Keratinocyte (primary cell): ENCODE results near the gene CDC14A. TPM values are rescaled to one million over a fixed set of nuclear protein-coding genes. Genes with fewer than 3 reads are reported as not detected.

Experiments
- DNase-seq: peaks from one replicate; pipeline ENCODE4 v3.0.0-alpha.2; 2011; ENCODE audit warnings: low read depth, missing footprints, low spot score
- FAIRE-seq: peaks from 2 replicates; lab custom pipeline; 2011; peaks lifted over from hg19 to GRCh38; lab: Jason Lieb, UNC
- H2AFZ ChIP-seq: 2 replicates; pipeline ENCODE4 v1.6.0; 2012; ENCODE audit warnings: low read length, control low read depth, inconsistent platforms; ENCODE audit not compliant: control insufficient read depth
- H3K27ac ChIP-seq: 2 replicates; pipeline ENCODE4 v1.5.1; 2011; ENCODE audit warnings: low read length; ENCODE audit not compliant: control insufficient read depth, insufficient read depth
- H3K27me3 ChIP-seq: 3 replicates; pipeline ENCODE4 v1.6.0; 2011; ENCODE audit warnings: low read length; ENCODE audit not compliant: control insufficient read depth, insufficient read depth; ENCODE audit errors: extremely low read depth
- H3K36me3 ChIP-seq, 2 experiments: 2 replicates in 1 of 2; 3 replicates in 1 of 2; pipeline ENCODE4 v1.5.1; 2011; ENCODE audit warnings: low read length in 2 of 2, mild to moderate bottlenecking in 1 of 2; ENCODE audit not compliant: control insufficient read depth in 2 of 2, insufficient read depth in 2 of 2; ENCODE audit errors: extremely low read depth in 1 of 2
- H3K4me1 ChIP-seq: 3 replicates; pipeline ENCODE4 v1.5.1; 2011; ENCODE audit warnings: low read length; ENCODE audit not compliant: control insufficient read depth, insufficient read depth; ENCODE audit errors: extremely low read depth
- H3K4me2 ChIP-seq: 3 replicates; pipeline ENCODE4 v1.6.0; 2011; ENCODE audit warnings: low read depth, low read length; ENCODE audit not compliant: control insufficient read depth, insufficient read depth; ENCODE audit errors: extremely low read depth
- H3K4me3 ChIP-seq, 3 experiments: fragments of 200-600 bp in 1 of 3; sonication (generic) in 1 of 3; 2 replicates in 2 of 3; 3 replicates in 1 of 3; pipeline ENCODE4 v1.5.1; 2011 to 2016; ENCODE audit warnings: low read length in 3 of 3, mild to moderate bottlenecking in 3 of 3, control low read depth in 2 of 3, inconsistent platforms in 1 of 3, low read depth in 1 of 3, mixed read lengths in 1 of 3, mixed run types in 1 of 3, moderate library complexity in 1 of 3; ENCODE audit not compliant: control insufficient read depth in 2 of 3, insufficient read depth in 2 of 3; ENCODE audit errors: extremely low read depth in 1 of 3
- H3K79me2 ChIP-seq: 2 replicates; pipeline ENCODE4 v1.6.0; 2012; ENCODE audit warnings: low read length; ENCODE audit not compliant: control insufficient read depth, insufficient read depth
- H3K9ac ChIP-seq: 3 replicates; pipeline ENCODE4 v1.6.0; 2011; ENCODE audit warnings: low read length; ENCODE audit not compliant: control insufficient read depth, insufficient read depth; ENCODE audit errors: extremely low read depth
- H3K9me1 ChIP-seq: 3 replicates; pipeline ENCODE4 v1.6.0; 2011; ENCODE audit warnings: low read length; ENCODE audit not compliant: control insufficient read depth, insufficient read depth; ENCODE audit errors: extremely low read depth
- H3K9me3 ChIP-seq: 2 replicates; pipeline ENCODE4 v1.5.1; 2012; ENCODE audit warnings: low read depth, low read length; ENCODE audit not compliant: control insufficient read depth
- H4K20me1 ChIP-seq: 3 replicates; pipeline ENCODE4 v1.6.0; 2011; ENCODE audit warnings: low read length; ENCODE audit not compliant: control insufficient read depth, insufficient read depth; ENCODE audit errors: extremely low read depth
- CTCF ChIP-seq, 3 experiments: IDR thresholded peaks in 1 of 3; conservative IDR thresholded peaks in 1 of 3; optimal IDR thresholded peaks in 1 of 3; 2 replicates in 2 of 3; 3 replicates in 1 of 3; pipeline versions ENCODE3 to v1.5.1; 2011; ENCODE audit warnings: low read length in 3 of 3, mild to moderate bottlenecking in 3 of 3, moderate library complexity in 2 of 3, control low read depth in 1 of 3, inconsistent platforms in 1 of 3; ENCODE audit not compliant: insufficient read depth in 2 of 3; ENCODE audit errors: extremely low read depth in 1 of 3
- EZH2 ChIP-seq: IDR thresholded peaks from one replicate; pipeline ENCODE4 v1.6.1; 2012; ENCODE audit warnings: inconsistent platforms, mild to moderate bottlenecking, low read length, moderate library complexity
- dilution Hi-C: fragments of 300-500 bp; cut with MboI; formaldehyde crosslinking; loops from one replicate; pipeline ENCODE4 v1.7.0; 2020; ENCODE audit warnings: low sequenced_read_pairs; ENCODE audit not compliant: extremely low pct_ligation_motif_present
- polyA plus RNA-seq, 5 experiments: library from polyadenylated mRNA; depleted of rRNA in 3 of 5; stranded (reverse) in 3 of 5; stranded (forward) in 1 of 5; unstranded in 1 of 5; fragments of >200 nt; gene quantifications; 1 replicate in 1 of 5; 2 replicates in 3 of 5; 3 replicates in 1 of 5; pipeline versions ENCODE4 v1.2.1 to v1.2.3, GENCODE V29; 2011 to 2012; ENCODE audit warnings: missing spikeins in 2 of 5, low read depth in 1 of 5, low replicate concordance in 1 of 5

CDC14A gene
- polyA plus RNA-seq, 1 donor (not counting 4 experiments of a cell fraction or from before 2014, with no cell fraction given) = 2.2 TPM

- dilution Hi-C loops = no loop called here
- Histone ChIP-seq H4K20me1 (no peaks in the 10 kb centered on the region), H3K9me1 (no peaks in the 10 kb centered on the region), H3K27me3 (no peaks in the 10 kb centered on the region), H3K27ac (no peak overlapping the region), H3K4me3 (no peak overlapping the region), H3K79me2 (no peaks in the 10 kb centered on the region), H3K36me3 (no peaks in the 10 kb centered on the region), H2AFZ (no peak overlapping the region), H3K4me2 (no peak overlapping the region), H3K9me3 (no peaks in the 10 kb centered on the region), H3K4me1 (no peaks in the 10 kb centered on the region), H3K9ac (no peak overlapping the region)
- no peak for DNase-seq
- TF ChIP-seq CTCF (optimal IDR thresholded peaks at IDR 0.05 in 1 of 3, IDR thresholded peaks at IDR 0.05 in 1 of 3, conservative IDR thresholded peaks at IDR 0.05 in 1 of 3; ENCODE audit: extremely low read depth in 1 of 3, insufficient read depth in 2 of 3, low read length in 3 of 3) = no peak
- TF ChIP-seq EZH2 = no peak
- FAIRE-seq = no peak
Measured at GRCh38 chr1:100438789-100439188, 86.5 kb downstream of the CDC14A start.

- H3K36me3 ChIP-seq = no peaks in the 10 kb centered on the region
- no peaks in the 10 kb centered on the region for H4K20me1 ChIP-seq
- DNase-seq (no peak), FAIRE-seq (no peak)
- H2AFZ ChIP-seq = no peak overlapping the region
- dilution Hi-C loops = no loop called here
- no peaks in the 10 kb centered on the region for H3K27me3 ChIP-seq
- no peaks in the 10 kb centered on the region for H3K9me3 ChIP-seq
- TF ChIP-seq CTCF (optimal IDR thresholded peaks at IDR 0.05 in 1 of 3, IDR thresholded peaks at IDR 0.05 in 1 of 3, conservative IDR thresholded peaks at IDR 0.05 in 1 of 3; ENCODE audit: extremely low read depth in 1 of 3, insufficient read depth in 2 of 3, low read length in 3 of 3) = no peak
- no peak for TF ChIP-seq EZH2
- no peak overlapping the region for H3K9ac ChIP-seq
- H3K4me1 ChIP-seq = no peaks in the 10 kb centered on the region
- no peak overlapping the region for H3K27ac ChIP-seq
- no peak overlapping the region for H3K4me2 ChIP-seq
- no peak overlapping the region for H3K4me3 ChIP-seq
- H3K79me2 ChIP-seq = no peaks in the 10 kb centered on the region
- no peaks in the 10 kb centered on the region for H3K9me1 ChIP-seq
Measured at GRCh38 chr1:100440075-100440809, 87.9 kb downstream of the CDC14A start.
